GM21515 (cell line): ENCODE results near the gene EGR2.
A peak's percentile ranks its signal among the peaks of the same experiment; 100 is the strongest.
"Not testable (repeated sequence)": the region's sequence is repeated elsewhere in the genome, so short reads cannot be mapped to it uniquely, and the experiment has no call there.

Experiments
- ATAC-seq: cut with Tn5 transposase; IDR thresholded peaks from one replicate; pipeline ENCODE4 v1.9.1; 2021; ENCODE audit not compliant: unreplicated experiment

The EGR2 gene

GRCh38 chr10:62795762-62796161, 20.4 kb downstream of the EGR2 start:
- no peak for ATAC-seq

GRCh38 chr10:62795100-62795499, 21.1 kb downstream of the EGR2 start:
- ATAC-seq = no peak

GRCh38 chr10:62794306-62794705, 21.9 kb downstream of the EGR2 start:
- ATAC-seq = no peak

- ATAC-seq = no peak
Measured at GRCh38 chr10:62792261-62792660, 23.9 kb downstream of the EGR2 start.

GRCh38 chr10:62790571-62790970, 25.6 kb downstream of the EGR2 start:
- no peak for ATAC-seq

GRCh38 chr10:62790019-62790555, 26.1 kb downstream of the EGR2 start:
- no peak for ATAC-seq

GRCh38 chr10:62788861-62789467, 27.2 kb downstream of the EGR2 start:
- ATAC-seq = no peak

GRCh38 chr10:62788285-62788684, 27.9 kb downstream of the EGR2 start:
- not testable (repeated sequence) for ATAC-seq

- ATAC-seq = not testable (repeated sequence)
Measured at GRCh38 chr10:62784537-62784936, 31.6 kb downstream of the EGR2 start.

- ATAC-seq = peak; percentile 95
Measured at GRCh38 chr10:62779487-62780248, 36.5 kb downstream of the EGR2 start.

- ATAC-seq = no peak
Measured at GRCh38 chr10:62778125-62778524, 38.0 kb downstream of the EGR2 start.

GRCh38 chr10:62772186-62772974, 43.8 kb downstream of the EGR2 start:
- ATAC-seq = no peak

- ATAC-seq = no peak
Measured at GRCh38 chr10:62769574-62770242, 46.5 kb downstream of the EGR2 start.

GRCh38 chr10:62766386-62766785, 49.8 kb downstream of the EGR2 start:
- ATAC-seq = no peak

GRCh38 chr10:62765726-62766125, 50.4 kb downstream of the EGR2 start:
- ATAC-seq = no peak

GRCh38 chr10:62764011-62764410, 52.2 kb downstream of the EGR2 start:
- ATAC-seq = no peak

- ATAC-seq = no peak
Measured at GRCh38 chr10:62763155-62763554, 53.0 kb downstream of the EGR2 start.
